SK-N-MC (cell line): ENCODE measurements around the gene FCMR.

ENCODE experiments used
- DNase-seq: peaks from one replicate; pipeline ENCODE4 v3.0.0-alpha.2; 2011; ENCODE audit warnings: low read depth, low spot score
- H3K27ac ChIP-seq: fragments of 200-600 bp; sonication (generic); 2 replicates; pipeline ENCODE4 v1.5.1; 2016; ENCODE audit warnings: mixed run types
- H3K36me3 ChIP-seq: fragments of 200-600 bp; sonication (generic); 2 replicates; pipeline ENCODE4 v1.6.1; 2017; ENCODE audit warnings: antibody characterized with exemption, low read length, mixed read lengths; ENCODE audit not compliant: insufficient read depth
- H3K4me3 ChIP-seq: fragments of 200-600 bp; sonication (generic); 2 replicates; pipeline ENCODE4 v1.5.1; 2016
- H3K9ac ChIP-seq: fragments of 200-600 bp; sonication (generic); 2 replicates; pipeline ENCODE4 v1.8.0; 2017; ENCODE audit warnings: mixed run types, mixed read lengths; ENCODE audit not compliant: insufficient read length
- H3K9me3 ChIP-seq: fragments of 200-600 bp; sonication (generic); 2 replicates; pipeline ENCODE4 v1.6.1; 2017; ENCODE audit warnings: low read depth, mild to moderate bottlenecking, antibody characterized with exemption, low read length, moderate library complexity, mixed read lengths
- EZH2 ChIP-seq: fragments of 200-600 bp; sonication (generic); IDR thresholded peaks from one replicate; pipeline ENCODE4 v1.6.1; 2017; ENCODE audit warnings: antibody characterized with exemption
- FOXP2 ChIP-seq: optimal IDR thresholded peaks from 2 replicates; pipeline ENCODE3; 2011; ENCODE audit warnings: mild to moderate bottlenecking, moderate library complexity; ENCODE audit not compliant: insufficient read depth; ENCODE audit errors: extremely low read length, control extremely low read depth
- POLR2AphosphoS5 ChIP-seq: IDR thresholded peaks from 2 replicates; pipeline ENCODE4 v1.6.1; 2012; ENCODE audit warnings: mild to moderate bottlenecking, low read depth, low read length, borderline replicate concordance

FCMR gene

GRCh38 chr1:206941766-206942418 lies 20.2 kb upstream of the FCMR start:
- TF ChIP-seq POLR2AphosphoS5 (no peak), FOXP2 (no peak), EZH2 (no peak)
- no peak for DNase-seq
- Histone ChIP-seq H3K27ac (no peak overlapping the region), H3K36me3 (no peaks in the 10 kb centered on the region), H3K4me3 (no peak overlapping the region), H3K9me3 (no peaks in the 10 kb centered on the region), H3K9ac (no peak overlapping the region)

- no peak for TF ChIP-seq POLR2AphosphoS5
- no peak for TF ChIP-seq EZH2
- TF ChIP-seq FOXP2: no peak
- Histone ChIP-seq H3K9ac (no peak overlapping the region), H3K36me3 (no peaks in the 10 kb centered on the region), H3K9me3 (no peaks in the 10 kb centered on the region), H3K27ac (no peak overlapping the region), H3K4me3 (no peak overlapping the region)
- no peak for DNase-seq
These were observed 18.8 kb upstream of the FCMR start for GRCh38 chr1:206940588-206940936.

DNA sequence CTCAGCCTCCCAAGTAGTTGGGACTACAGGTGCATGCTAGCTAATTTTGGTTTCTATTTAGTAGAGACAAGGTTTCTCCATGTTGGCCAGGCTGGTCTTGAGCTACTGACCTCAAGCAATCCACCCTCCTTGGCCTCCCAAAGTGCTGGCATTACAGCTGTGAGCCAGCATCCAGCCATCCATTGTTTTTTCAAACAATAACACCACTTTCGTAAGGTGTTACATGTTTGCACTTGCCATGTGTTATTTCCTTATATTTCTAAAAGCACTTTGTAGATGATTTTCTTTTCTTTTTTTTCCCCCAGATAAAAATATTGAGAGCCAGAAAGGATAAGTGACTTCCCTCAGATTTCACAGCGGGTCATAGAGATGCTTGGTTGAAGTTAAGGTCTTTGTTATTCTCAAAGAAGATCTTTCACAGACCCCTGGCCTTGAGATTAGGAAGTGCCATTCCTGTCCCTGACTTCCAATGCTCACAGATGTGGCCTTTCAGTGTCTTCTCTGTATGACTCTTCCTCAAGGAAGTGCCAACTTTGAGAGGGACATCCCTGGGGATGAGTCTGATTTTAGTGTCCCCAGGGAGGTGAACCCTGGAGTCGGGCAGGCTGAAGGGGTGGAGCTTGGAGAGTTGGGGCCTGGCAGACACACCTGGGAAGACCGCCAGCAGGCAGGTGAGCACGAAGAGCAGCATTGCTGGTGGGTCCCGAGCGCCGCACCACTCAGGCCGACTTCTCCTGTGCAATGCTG lies 18.3 kb upstream of the FCMR start:
- no peaks in the 10 kb centered on the region for H3K9me3 ChIP-seq
- H3K4me3 ChIP-seq: no peak overlapping the region
- TF ChIP-seq FOXP2: no peak
- TF ChIP-seq POLR2AphosphoS5: no peak
- no peak for TF ChIP-seq EZH2
- no peak overlapping the region for H3K9ac ChIP-seq
- H3K27ac ChIP-seq: no peak overlapping the region
- H3K36me3 ChIP-seq: no peaks in the 10 kb centered on the region
- DNase-seq: no peak

GRCh38 chr1:206939131-206939530 lies 17.4 kb upstream of the FCMR start:
- H3K4me3 ChIP-seq: no peak overlapping the region
- H3K27ac ChIP-seq: no peak overlapping the region
- TF ChIP-seq EZH2 (no peak), POLR2AphosphoS5 (no peak), FOXP2 (no peak)
- no peaks in the 10 kb centered on the region for H3K36me3 ChIP-seq
- DNase-seq: no peak
- no peaks in the 10 kb centered on the region for H3K9me3 ChIP-seq
- H3K9ac ChIP-seq: no peak overlapping the region

- TF ChIP-seq EZH2: no peak
- no peak for TF ChIP-seq FOXP2
- no peak for TF ChIP-seq POLR2AphosphoS5
- H3K9me3 ChIP-seq: no peaks in the 10 kb centered on the region
- no peak overlapping the region for H3K4me3 ChIP-seq
- no peak overlapping the region for H3K27ac ChIP-seq
- DNase-seq: no peak
- H3K9ac ChIP-seq: no peak overlapping the region
- H3K36me3 ChIP-seq: no peaks in the 10 kb centered on the region
These were observed 15.7 kb upstream of the FCMR start for GRCh38 chr1:206937425-206937824.

DNA sequence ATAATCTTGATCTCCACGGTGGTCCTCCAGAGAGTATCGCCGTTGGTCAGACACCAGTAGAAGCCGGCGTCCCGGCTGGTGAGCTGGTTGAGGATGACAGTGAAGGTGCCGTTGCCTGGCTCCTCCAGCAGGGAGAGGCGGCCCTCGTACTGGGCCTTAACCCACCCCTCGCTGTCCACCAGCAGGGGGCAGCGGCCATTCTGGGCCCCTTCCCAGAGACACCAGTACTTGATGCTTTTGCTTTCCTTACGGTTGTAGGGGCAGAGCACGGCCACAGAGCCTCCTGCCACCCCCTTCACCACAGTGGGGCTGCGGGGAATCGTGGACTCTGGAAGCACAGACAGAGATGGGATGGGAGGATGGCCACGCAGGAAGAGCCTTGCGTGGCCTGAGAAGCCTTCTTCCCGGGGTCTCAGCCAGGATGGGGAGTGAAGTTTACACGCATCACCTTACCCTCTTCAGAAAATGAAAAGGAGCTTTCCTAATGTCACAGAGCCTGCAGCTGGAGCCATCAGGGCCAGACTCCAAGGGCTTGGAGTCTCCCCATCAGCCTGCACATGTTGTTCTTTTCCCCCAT lies 13.8 kb upstream of the FCMR start:
- Histone ChIP-seq H3K36me3 (no peaks in the 10 kb centered on the region), H3K9ac (no peak overlapping the region), H3K4me3 (no peak overlapping the region), H3K9me3 (no peaks in the 10 kb centered on the region), H3K27ac (no peak overlapping the region)
- TF ChIP-seq POLR2AphosphoS5 (no peak), EZH2 (no peak), FOXP2 (no peak)
- DNase-seq: no peak

DNA sequence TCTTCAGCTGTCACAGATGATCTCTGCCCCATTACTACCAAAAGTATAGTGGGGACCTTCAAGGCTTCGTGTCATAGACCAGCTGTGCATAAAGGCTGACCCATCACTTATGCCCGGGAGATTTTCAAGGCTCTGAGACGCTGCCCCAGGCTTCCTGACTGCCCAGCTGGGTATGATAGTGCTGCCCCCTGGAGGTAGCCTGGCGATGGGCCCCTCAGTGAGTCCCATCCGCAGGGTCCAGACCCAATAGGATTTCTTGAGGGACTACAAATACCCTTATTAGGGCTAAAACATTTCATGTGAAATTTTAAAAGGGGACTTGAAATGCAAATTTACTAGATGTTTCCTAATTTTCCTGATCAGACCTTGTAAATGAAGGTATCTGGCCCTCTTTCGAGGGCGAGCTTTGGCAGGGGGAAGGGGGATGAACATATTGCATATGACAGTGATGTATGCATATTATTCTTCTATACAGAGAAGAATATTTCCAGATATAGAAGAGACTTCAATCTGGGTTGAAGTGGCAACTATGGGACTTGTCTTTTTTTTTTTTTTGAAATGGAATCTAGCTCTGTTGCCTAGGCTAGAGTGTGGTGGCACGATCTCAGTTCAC lies 11.7 kb upstream of the FCMR start:
- Histone ChIP-seq H3K27ac (no peak overlapping the region), H3K36me3 (no peaks in the 10 kb centered on the region), H3K9me3 (no peaks in the 10 kb centered on the region), H3K9ac (no peak overlapping the region), H3K4me3 (no peak overlapping the region)
- TF ChIP-seq POLR2AphosphoS5 (no peak), EZH2 (no peak), FOXP2 (no peak)
- DNase-seq: no peak

- Histone ChIP-seq H3K4me3 (no peak overlapping the region), H3K9ac (no peak overlapping the region), H3K27ac (no peak overlapping the region), H3K9me3 (no peaks in the 10 kb centered on the region), H3K36me3 (no peaks in the 10 kb centered on the region)
- no peak for TF ChIP-seq EZH2
- TF ChIP-seq POLR2AphosphoS5: no peak
- no peak for TF ChIP-seq FOXP2
- no peak for DNase-seq
These were observed 10.4 kb upstream of the FCMR start for GRCh38 chr1:206932177-206932576.
